ENCODE data around the gene DEDD2.

The DEDD2 gene

DNA sequence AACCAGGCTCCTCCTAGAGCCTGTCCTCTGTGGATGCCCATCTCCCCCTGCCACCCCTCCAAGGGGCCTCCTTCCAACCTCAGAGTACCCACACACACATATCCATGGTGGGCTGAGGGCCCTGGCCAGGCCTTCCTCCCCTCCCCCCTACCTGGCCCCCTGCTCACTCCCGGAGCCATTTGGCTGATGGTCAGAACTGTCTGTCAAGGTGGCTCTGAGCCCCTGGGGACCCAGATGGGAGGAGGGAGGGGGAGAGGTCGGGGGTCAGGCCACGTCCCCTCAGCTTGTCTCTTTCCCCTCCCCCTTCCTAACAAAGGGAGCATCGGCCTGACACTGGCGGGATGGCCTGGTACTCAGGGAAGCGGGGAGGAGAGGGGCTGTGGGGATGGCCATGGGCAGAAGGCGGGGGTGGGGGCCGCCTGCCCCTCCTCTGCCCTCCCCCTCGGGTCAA, 66.5 kb downstream of the DEDD2 start:
- no peak overlapping the region for H3K9ac ChIP-seq (ENCODE audit: low read depth, low read length, poor library complexity, severe bottlenecking)
- H3K9me2 ChIP-seq (replicated peaks; ENCODE audit: low read depth, low read length): no peaks in the 10 kb centered on the region
- no peaks in the 10 kb centered on the region for H3K27me3 ChIP-seq (ENCODE audit: insufficient read depth, low read length, poor library complexity, severe bottlenecking)
- H3K4me3 ChIP-seq (ENCODE audit: low read length, poor library complexity, severe bottlenecking): no peak overlapping the region
- peaks cover 5% of the 10 kb centered on the region for H3K4me1 ChIP-seq (ENCODE audit: insufficient read depth, low read length, poor library complexity, severe bottlenecking)
- H3K36me3 ChIP-seq (ENCODE audit: insufficient read depth, low read length): no peaks in the 10 kb centered on the region
- no peak overlapping the region for H2AFZ ChIP-seq (ENCODE audit: low read length)
- H3K79me2 ChIP-seq (ENCODE audit: insufficient read depth, low read length): no peaks in the 10 kb centered on the region
- no peaks in the 10 kb centered on the region for H4K20me1 ChIP-seq (ENCODE audit: insufficient read depth, low read length, poor library complexity, severe bottlenecking)
- no peaks in the 10 kb centered on the region for H3K9me3 ChIP-seq (ENCODE audit: insufficient read depth, low read depth, low read length)
- H3F3A ChIP-seq (ENCODE audit: low read depth): no peaks in the 10 kb centered on the region
- H3K4me2 ChIP-seq (ENCODE audit: low read depth, low read length, poor library complexity, severe bottlenecking): no peak overlapping the region
- TF ChIP-seq CTCF (conservative IDR thresholded peaks at IDR 0.05; ENCODE audit: low read length) (no peak), EZH2phosphoT487 (IDR thresholded peaks at IDR 0.05; ENCODE audit: borderline replicate concordance) (no peak)

- H3K4me3 ChIP-seq (ENCODE audit: low read length, poor library complexity, severe bottlenecking): no peak overlapping the region
- no peaks in the 10 kb centered on the region for H3K9me2 ChIP-seq (replicated peaks; ENCODE audit: low read depth, low read length)
- no peaks in the 10 kb centered on the region for H3K36me3 ChIP-seq (ENCODE audit: insufficient read depth, low read length)
- H3F3A ChIP-seq (ENCODE audit: low read depth): no peaks in the 10 kb centered on the region
- H4K20me1 ChIP-seq (ENCODE audit: insufficient read depth, low read length, poor library complexity, severe bottlenecking): no peaks in the 10 kb centered on the region
- no peak for TF ChIP-seq EZH2phosphoT487 (IDR thresholded peaks at IDR 0.05; ENCODE audit: borderline replicate concordance)
- no peak for TF ChIP-seq CTCF (conservative IDR thresholded peaks at IDR 0.05; ENCODE audit: low read length)
- H2AFZ ChIP-seq (ENCODE audit: low read length): no peak overlapping the region
- H3K4me2 ChIP-seq (ENCODE audit: low read depth, low read length, poor library complexity, severe bottlenecking): no peak overlapping the region
- H3K79me2 ChIP-seq (ENCODE audit: insufficient read depth, low read length): no peaks in the 10 kb centered on the region
- no peak overlapping the region for H3K9ac ChIP-seq (ENCODE audit: low read depth, low read length, poor library complexity, severe bottlenecking)
- no peaks in the 10 kb centered on the region for H3K27me3 ChIP-seq (ENCODE audit: insufficient read depth, low read length, poor library complexity, severe bottlenecking)
- no peaks in the 10 kb centered on the region for H3K9me3 ChIP-seq (ENCODE audit: insufficient read depth, low read depth, low read length)
- peaks cover 5% of the 10 kb centered on the region for H3K4me1 ChIP-seq (ENCODE audit: insufficient read depth, low read length, poor library complexity, severe bottlenecking)
Measured at GRCh38 chr19:42150364-42150763, 67.1 kb downstream of the DEDD2 start.

- Histone ChIP-seq H3K27me3 (ENCODE audit: insufficient read depth, low read length, poor library complexity, severe bottlenecking) (no peaks in the 10 kb centered on the region), H3K4me3 (ENCODE audit: low read length, poor library complexity, severe bottlenecking) (no peak overlapping the region), H3K9me3 (ENCODE audit: insufficient read depth, low read depth, low read length) (no peaks in the 10 kb centered on the region), H2AFZ (ENCODE audit: low read length) (no peak overlapping the region), H3K9ac (ENCODE audit: low read depth, low read length, poor library complexity, severe bottlenecking) (no peak overlapping the region), H3K36me3 (ENCODE audit: insufficient read depth, low read length) (no peaks in the 10 kb centered on the region), H3K4me2 (ENCODE audit: low read depth, low read length, poor library complexity, severe bottlenecking) (no peak overlapping the region), H3K79me2 (ENCODE audit: insufficient read depth, low read length) (no peaks in the 10 kb centered on the region), H3K4me1 (ENCODE audit: insufficient read depth, low read length, poor library complexity, severe bottlenecking) (peaks cover 4% of the 10 kb centered on the region), H4K20me1 (ENCODE audit: insufficient read depth, low read length, poor library complexity, severe bottlenecking) (no peaks in the 10 kb centered on the region), H3F3A (ENCODE audit: low read depth) (no peaks in the 10 kb centered on the region), H3K9me2 (replicated peaks; ENCODE audit: low read depth, low read length) (no peaks in the 10 kb centered on the region)
- TF ChIP-seq CTCF (conservative IDR thresholded peaks at IDR 0.05; ENCODE audit: low read length): no peak
- TF ChIP-seq EZH2phosphoT487 (IDR thresholded peaks at IDR 0.05; ENCODE audit: borderline replicate concordance): no peak
Measured at GRCh38 chr19:42149447-42150202, 67.9 kb downstream of the DEDD2 start.

Measured in Loucy (cell line).